Erythroblast (primary cell): Measurements from ENCODE around the gene TFPT.
"Not testable (repeated sequence)": the region's sequence is repeated elsewhere in the genome, so short reads cannot be mapped to it uniquely, and the experiment has no call there.

ENCODE experiments used
- DNase-seq, 2 experiments: peaks; one replicate each; lab custom pipeline; 2025; lab: John Stamatoyannopoulos, UW
- GATA1 ChIP-seq: IDR thresholded peaks from 2 replicates; pipeline ENCODE4 v1.6.1; 2011; ENCODE audit warnings: low read depth, mild to moderate bottlenecking, control low read depth, low read length, moderate library complexity
- POLR2A ChIP-seq: IDR thresholded peaks from 2 replicates; pipeline ENCODE4 v1.6.1; 2011; ENCODE audit warnings: mild to moderate bottlenecking, low read length

The TFPT gene

DNA sequence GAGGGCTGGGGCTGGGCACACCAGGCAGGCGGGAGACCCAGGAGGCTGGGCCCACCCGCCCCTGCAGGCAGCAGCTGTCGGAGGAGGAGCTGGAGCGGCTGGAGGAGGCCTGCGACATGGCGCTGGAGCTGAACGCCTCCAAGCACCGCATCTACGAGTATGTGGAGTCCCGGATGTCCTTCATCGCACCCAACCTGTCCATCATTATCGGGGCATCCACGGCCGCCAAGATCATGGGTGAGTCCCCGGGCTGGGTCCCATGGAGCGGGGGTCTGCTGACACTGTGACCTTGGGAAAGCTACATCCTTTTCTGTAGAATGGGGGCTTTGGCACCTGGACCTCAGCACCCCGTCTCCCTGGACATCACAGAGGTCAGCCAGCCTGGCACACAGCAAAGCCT lies 8.2 kb upstream of the TFPT start:
- TF ChIP-seq POLR2A = no peak
- TF ChIP-seq GATA1 = no peak
- DNase-seq = no peak

- DNase-seq = no peak
- TF ChIP-seq GATA1 = no peak
- no peak for TF ChIP-seq POLR2A
Measured at GRCh38 chr19:54121259-54121658, 5.8 kb upstream of the TFPT start.

- TF ChIP-seq GATA1 (no peak), POLR2A (peak; percentile 32)
- no peak for DNase-seq
Measured at GRCh38 chr19:54114340-54115108, 933 bp downstream of the TFPT start.

DNA sequence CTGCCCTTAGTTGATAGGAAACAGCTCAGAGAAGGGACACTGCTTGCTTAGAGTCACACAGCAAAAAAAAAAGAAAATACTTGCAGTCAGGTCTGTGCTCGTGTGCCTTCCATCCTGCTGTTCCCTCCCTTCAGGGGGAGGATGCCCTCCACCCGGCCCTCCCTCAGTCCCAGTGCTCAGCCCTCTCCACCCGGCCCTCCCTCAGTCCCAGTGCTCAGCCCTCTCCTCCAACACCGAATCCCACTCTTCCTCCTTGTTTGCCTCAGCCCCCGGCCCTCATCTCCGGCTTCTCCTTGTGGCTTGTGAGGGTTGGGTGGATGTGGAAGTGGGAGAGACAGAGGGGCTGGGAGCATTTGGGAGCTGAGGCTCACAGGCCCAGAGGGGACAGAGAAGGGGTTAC lies 5.8 kb downstream of the TFPT start:
- no peak for DNase-seq
- TF ChIP-seq POLR2A (no peak), GATA1 (no peak)

- no peak for TF ChIP-seq POLR2A
- no peak for TF ChIP-seq GATA1
- DNase-seq = no peak
Measured at GRCh38 chr19:54108496-54108895, 7.0 kb downstream of the TFPT start.

GRCh38 chr19:54107876-54108490 lies 7.5 kb downstream of the TFPT start:
- TF ChIP-seq POLR2A (no peak), GATA1 (no peak)

GRCh38 chr19:54106716-54107115 lies 8.7 kb downstream of the TFPT start:
- TF ChIP-seq POLR2A = no peak
- no peak for TF ChIP-seq GATA1
- no peak for DNase-seq

More at GRCh38 chr19:54107876-54108490, 7.5 kb downstream of the TFPT start:
- no peak for DNase-seq

DNA sequence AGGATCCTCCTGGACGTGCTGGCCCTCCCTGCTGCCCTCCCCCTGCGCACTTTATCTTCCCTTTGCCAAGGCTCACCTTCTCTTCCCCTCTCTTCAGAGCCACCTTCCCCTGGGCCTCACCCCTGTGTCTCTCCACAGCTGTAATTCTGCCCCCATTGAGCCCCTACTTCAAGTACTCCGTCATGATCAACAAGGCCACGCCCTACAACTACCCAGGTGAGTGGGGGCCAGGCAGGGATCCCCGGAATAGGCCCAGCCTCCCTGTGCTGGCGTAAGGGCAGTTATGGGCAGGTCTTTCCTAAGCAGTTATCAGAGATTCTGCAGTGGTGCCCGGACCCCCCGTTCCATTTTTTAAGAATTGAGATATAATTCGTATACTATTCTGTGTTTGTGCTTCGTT lies 9.7 kb downstream of the TFPT start:
- no peak for DNase-seq
- TF ChIP-seq POLR2A = no peak
- TF ChIP-seq GATA1 = no peak

DNA sequence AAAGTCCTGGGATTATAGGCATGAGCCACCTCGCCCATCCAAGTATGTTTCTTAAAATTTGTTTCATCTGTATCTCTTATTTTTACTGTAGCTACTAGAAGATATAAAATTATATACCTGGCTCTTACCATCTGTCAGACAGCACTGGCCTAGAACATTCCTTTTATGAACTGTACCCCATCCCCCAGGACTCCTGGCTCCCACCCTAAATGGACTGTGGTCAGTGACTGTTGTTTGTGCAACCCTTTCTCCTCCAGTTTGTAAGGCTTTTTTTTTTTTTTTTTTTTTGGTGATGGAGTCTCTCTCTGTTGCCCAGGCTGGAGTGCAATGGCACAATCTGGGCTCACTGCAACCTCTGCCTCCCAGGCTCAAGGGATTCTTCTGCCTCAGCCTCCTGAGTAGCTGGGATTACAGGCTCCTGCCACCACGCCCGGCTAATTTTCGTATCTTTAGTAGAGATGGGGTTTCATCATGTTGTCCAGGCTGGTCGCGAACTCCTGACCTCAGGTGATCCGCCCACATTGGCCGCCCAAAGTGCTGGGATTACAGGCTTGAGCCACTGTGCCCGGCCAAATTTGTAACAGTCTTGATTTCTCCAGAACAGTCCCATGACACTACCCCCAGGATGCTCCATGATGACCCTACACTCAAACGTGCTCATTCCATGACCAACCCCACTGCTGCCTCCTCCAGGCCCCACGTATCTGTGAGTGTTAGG lies 10.3 kb downstream of the TFPT start:
- DNase-seq = no peak
- no peak for TF ChIP-seq GATA1
- TF ChIP-seq POLR2A = no peak

DNA sequence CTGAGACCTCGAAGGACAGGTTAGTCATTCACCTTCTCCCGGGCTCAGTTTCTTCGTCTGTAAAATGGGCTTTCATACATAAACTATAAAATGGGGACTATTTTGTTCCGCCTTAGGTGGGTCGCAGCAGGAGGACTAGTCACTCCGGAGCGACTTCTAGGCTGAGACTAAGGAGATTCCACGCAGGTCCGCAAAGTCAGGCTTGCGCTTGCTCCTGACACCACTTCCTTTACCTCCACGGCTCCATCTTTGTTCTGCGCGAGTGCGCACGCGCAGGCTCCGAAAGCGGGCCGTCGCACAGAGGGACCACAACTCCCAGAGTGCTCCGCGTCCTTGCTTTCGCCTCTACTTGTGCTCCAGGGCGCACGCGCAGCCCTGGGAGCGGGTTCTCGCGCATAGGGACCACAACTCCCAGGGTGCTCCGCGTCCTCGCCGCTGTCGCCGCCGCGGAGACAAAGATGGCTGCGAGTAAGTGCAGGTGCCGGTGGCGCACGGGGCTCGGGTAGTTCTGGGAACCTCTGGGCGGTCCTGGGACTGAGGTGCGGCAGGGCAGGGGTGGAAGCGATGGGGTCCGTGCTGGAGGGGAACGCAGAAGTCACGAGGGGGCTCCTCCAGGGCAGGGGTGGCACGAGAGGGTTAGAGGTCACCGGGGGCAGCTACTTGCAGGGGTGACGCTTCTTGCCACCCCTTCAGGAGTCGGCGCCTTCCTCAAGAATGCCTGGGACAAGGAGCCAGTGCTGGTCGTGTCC lies 12.9 kb downstream of the TFPT start, which contains the start of gene NDUFA3:
TSS of gene NDUFA3 (plus strand) at position 435 of the 749 bp plus-strand sequence. CDS start at position 459, 24 bp downstream.
- DNase-seq = peak; percentile 98 to 99
- no peak for TF ChIP-seq GATA1
- peak; percentile 86 for TF ChIP-seq POLR2A

GRCh38 chr19:54100561-54100960 lies 14.9 kb downstream of the TFPT start, which contains the start of gene OSCAR:
TSS of gene OSCAR (minus strand) at chr19:54100803. CDS start at chr19:54100792, 11 bp downstream.
- TF ChIP-seq POLR2A = no peak
- TF ChIP-seq GATA1 = no peak

GRCh38 chr19:54099903-54100255 lies 15.6 kb downstream of the TFPT start:
- not testable (repeated sequence) for DNase-seq

More at GRCh38 chr19:54100561-54100960, 14.9 kb downstream of the TFPT start, which contains the start of gene OSCAR:
- DNase-seq = no peak

- TF ChIP-seq POLR2A (no peak), GATA1 (no peak)
- no peak for DNase-seq
Measured at GRCh38 chr19:54099190-54099902, 16.1 kb downstream of the TFPT start.
